ENCODE data around the gene SIRPB1. TPM values are rescaled to one million over a fixed set of nuclear protein-coding genes. Genes with fewer than 3 reads are reported as not detected.

The SIRPB1 gene
- 0.81 and 1.0 TPM in 2 replicates for total RNA-seq

DNA sequence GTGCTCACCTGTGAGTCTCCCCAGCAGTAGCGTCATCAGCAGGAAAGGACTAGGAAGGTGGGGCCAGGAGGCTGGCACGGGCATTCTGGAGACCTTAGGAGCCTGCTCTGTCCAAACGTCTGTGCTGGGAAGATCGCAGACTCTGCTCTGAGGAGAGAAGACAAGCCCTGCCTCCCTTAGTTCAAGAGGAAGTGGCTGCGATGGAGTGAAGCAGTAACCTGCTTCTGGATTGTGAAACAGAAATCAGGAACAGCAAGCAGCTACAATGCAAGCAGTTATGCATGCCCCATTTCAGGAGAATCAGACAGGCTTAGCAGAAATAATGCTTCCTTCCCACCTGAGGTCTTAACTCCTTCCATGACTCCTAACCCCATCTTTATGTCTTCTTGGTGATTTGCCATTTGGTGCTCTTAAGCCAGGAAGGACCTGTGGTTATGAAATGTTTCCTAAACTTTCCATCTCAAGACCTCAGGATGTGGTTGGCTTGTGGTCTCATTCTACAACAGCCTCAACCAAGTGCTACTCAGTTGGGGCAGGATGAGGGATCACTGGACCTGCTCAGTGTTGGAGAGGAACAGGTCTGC is at the start of gene SIRPB1:
TSS of gene SIRPB1 (minus strand) at position 149 of the 584 bp plus-strand sequence. CDS start at position 84, 65 bp downstream.

DNA sequence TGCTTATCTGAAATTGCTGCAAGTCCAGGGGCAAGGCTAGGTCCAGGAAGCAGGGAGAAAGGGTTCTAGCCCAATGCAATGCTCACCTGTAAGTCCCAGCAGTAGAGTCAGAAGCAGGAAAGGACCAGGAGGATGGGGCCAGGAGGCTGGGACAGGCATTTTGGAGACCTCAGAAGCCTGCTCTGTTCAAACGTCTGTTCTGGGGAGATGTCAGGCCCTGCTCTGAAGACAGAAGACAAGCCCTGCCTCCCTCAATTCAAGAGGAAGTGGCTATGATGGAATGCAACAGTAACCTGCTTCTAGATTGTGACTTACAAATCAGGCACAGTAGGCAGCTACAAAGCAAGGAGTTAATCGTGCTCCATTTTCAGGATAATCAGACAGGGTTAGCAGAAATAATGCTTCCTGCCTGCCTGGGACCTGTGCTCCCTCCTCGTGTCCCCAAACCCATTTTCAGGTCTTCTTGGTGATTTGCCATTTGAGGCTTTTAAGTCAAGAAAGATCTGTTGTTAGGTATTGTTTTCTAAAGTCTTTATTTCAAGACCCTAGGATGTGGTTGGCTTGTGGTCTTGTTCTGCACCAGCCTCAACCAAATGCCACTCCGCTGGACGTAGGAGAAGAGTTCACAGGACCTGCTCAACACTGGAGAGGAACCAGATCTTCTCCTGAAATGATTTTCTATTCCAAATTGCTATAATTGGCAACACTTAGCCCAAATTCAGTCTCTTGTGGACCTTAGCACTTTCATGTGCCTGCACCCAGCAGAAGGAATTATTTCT is 37.9 kb upstream of the SIRPB1 start, which contains the start of gene SIRPG:
TSS of gene SIRPG (minus strand) at position 224 of the 779 bp plus-strand sequence. CDS start at position 159, 65 bp downstream.

Other genes with a start within 250 kb of the SIRPB1 start
- 269 and 330 TPM in 2 replicates for gene FKBP1A, start 227.0 kb downstream of the SIRPB1 start, total RNA-seq
- gene NSFL1C, start 153.2 kb downstream of the SIRPB1 start, total RNA-seq = 29.2 and 34.0 TPM in 2 replicates
- gene SIRPB2, start 128.6 kb downstream of the SIRPB1 start, total RNA-seq = 0.47 and 3.2 TPM in 2 replicates
- gene SIRPD, start 62.3 kb downstream of the SIRPB1 start, total RNA-seq = 0.09 TPM in 1 of 2 replicates, not detected in the other
- not detected in 2 replicates for gene SIRPG, start 37.8 kb upstream of the SIRPB1 start, total RNA-seq

All from endothelial cell of coronary artery (primary cell).